HG02759 (cell line): ENCODE data around the gene NPIPA8.
"Not testable (repeated sequence)": the region's sequence is repeated elsewhere in the genome, so short reads cannot be mapped to it uniquely, and the experiment has no call there.

ENCODE experiments used
- ATAC-seq: cut with Tn5 transposase; IDR thresholded peaks from one replicate; pipeline ENCODE4 v1.9.1; 2021; ENCODE audit warnings: mild to moderate bottlenecking, moderate library complexity; ENCODE audit not compliant: unreplicated experiment

NPIPA8 gene

GRCh38 chr16:18280319-18280718 is 56.2 kb downstream of the NPIPA8 start:
- not testable (repeated sequence) for ATAC-seq

- not testable (repeated sequence) for ATAC-seq
These were observed 59.8 kb downstream of the NPIPA8 start for GRCh38 chr16:18276756-18277155.

GRCh38 chr16:18270171-18270570 is 66.4 kb downstream of the NPIPA8 start:
- not testable (repeated sequence) for ATAC-seq
